Lower lobe of right lung (tissue), 2 donors: ENCODE data around the gene C5orf24. TPM values are rescaled to one million over a fixed set of nuclear protein-coding genes. Genes with fewer than 3 reads are reported as not detected.
A peak's percentile ranks its signal among the peaks of the same experiment; 100 is the strongest.

Experiments used
- ATAC-seq, 2 donors: fragments of 200-7000 bp; cut with Tn5 transposase; one replicate each; pipeline ENCODE4 v1.9.1; 2020 to 2022; ENCODE audit warnings: mild to moderate bottlenecking in 2 of 2, moderate library complexity in 2 of 2
- DNase-seq: peaks from one replicate; pipeline ENCODE4 v3.0.0-alpha.2; 2020
- H3K27ac ChIP-seq: fragments of 200-600 bp; one replicate; pipeline ENCODE4 v1.8.0; 2022
- H3K27me3 ChIP-seq: fragments of 200-600 bp; one replicate; pipeline ENCODE4 v1.8.0; 2022; ENCODE audit warnings: low read depth
- H3K36me3 ChIP-seq: fragments of 200-600 bp; one replicate; pipeline ENCODE4 v1.8.0; 2022; ENCODE audit warnings: mild to moderate bottlenecking
- H3K4me1 ChIP-seq: fragments of 200-600 bp; one replicate; pipeline ENCODE4 v1.8.0; 2022
- H3K4me3 ChIP-seq: fragments of 200-600 bp; one replicate; pipeline ENCODE4 v1.8.0; 2022; ENCODE audit warnings: mild to moderate bottlenecking
- H3K9me3 ChIP-seq: fragments of 200-600 bp; one replicate; pipeline ENCODE4 v1.8.0; 2022
- intact Hi-C: fragments of 100-400 bp; cut with DNase I; formaldehyde crosslinking; loops from one replicate; pipeline ENCODE4 v1.11.0; 2022
- total RNA-seq: library from RNA; stranded (reverse); fragmentation: NEBNext Ultra II Directional; extraction: Animal tissue kit (Norgen Biotek cat#: 25700); gene quantifications from one replicate; pipeline ENCODE4 v1.2.1, GENCODE V29; 2021
- TF ChIP-seq, protein P1 (sequence below): fragments of 200-600 bp; IDR thresholded peaks from one replicate; pipeline ENCODE4 v1.8.0; 2022; ENCODE audit warnings: antibody characterized with exemption, mild to moderate bottlenecking
- donor health status: DM: no; HTN: yes; CAD: no; lungs with severe emphysema.

Gene C5orf24
- total RNA-seq, 1 donor from 2014 or later = 47.9 TPM

DNA sequence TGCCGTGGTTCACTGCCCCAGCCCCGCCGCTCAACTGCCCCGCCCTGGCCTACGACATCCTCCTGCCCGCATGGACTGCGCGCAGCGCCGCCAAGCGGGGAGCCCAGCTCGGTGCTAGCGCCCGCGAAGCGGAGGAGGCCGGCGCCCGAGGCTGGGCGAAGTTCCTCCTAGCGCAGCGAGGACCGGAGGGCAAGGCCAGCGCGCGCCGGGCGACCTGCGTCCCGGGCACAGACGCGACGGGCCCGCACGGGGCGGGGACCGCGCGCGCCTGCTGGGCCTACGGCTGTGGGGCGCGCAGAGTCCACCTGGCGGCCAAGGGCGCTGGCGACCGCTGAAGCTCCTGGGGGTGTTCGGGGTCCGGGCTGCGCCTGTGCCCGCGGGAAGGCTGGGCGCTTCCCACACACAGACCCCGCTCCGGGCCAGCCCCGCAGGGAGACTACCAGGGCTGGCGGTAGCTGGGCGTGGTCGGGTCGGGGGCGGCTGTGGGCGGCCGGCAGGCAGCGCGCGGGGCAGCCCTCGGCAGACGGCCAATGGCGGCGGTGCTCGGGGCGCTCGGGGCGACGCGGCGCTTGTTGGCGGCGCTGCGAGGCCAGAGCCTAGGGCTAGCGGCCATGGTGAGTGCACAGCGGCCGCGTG is 59.0 kb downstream of the C5orf24 start, which contains the start of gene PCBD2:
TSS of gene PCBD2 (plus strand) at position 522 of the 636 bp plus-strand sequence. CDS start at position 531, 9 bp downstream.
- ATAC-seq = peak; percentile 96 to 98
- Histone ChIP-seq H3K4me1 (no peaks in the 10 kb centered on the region), H3K4me3 (peak within 1 kb of the TSS; percentile 69), H3K27me3 (no peaks in the 10 kb centered on the region), H3K9me3 (no peaks in the 10 kb centered on the region), H3K27ac (peak within 1 kb of the TSS; percentile 97), H3K36me3 (peaks cover 8% of the 10 kb centered on the region)
- intact Hi-C loops = no loop called here
- TF ChIP-seq, protein P1, sequence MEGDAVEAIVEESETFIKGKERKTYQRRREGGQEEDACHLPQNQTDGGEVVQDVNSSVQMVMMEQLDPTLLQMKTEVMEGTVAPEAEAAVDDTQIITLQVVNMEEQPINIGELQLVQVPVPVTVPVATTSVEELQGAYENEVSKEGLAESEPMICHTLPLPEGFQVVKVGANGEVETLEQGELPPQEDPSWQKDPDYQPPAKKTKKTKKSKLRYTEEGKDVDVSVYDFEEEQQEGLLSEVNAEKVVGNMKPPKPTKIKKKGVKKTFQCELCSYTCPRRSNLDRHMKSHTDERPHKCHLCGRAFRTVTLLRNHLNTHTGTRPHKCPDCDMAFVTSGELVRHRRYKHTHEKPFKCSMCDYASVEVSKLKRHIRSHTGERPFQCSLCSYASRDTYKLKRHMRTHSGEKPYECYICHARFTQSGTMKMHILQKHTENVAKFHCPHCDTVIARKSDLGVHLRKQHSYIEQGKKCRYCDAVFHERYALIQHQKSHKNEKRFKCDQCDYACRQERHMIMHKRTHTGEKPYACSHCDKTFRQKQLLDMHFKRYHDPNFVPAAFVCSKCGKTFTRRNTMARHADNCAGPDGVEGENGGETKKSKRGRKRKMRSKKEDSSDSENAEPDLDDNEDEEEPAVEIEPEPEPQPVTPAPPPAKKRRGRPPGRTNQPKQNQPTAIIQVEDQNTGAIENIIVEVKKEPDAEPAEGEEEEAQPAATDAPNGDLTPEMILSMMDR = peak; percentile 90
- DNase-seq = peak; percentile 96

DNA sequence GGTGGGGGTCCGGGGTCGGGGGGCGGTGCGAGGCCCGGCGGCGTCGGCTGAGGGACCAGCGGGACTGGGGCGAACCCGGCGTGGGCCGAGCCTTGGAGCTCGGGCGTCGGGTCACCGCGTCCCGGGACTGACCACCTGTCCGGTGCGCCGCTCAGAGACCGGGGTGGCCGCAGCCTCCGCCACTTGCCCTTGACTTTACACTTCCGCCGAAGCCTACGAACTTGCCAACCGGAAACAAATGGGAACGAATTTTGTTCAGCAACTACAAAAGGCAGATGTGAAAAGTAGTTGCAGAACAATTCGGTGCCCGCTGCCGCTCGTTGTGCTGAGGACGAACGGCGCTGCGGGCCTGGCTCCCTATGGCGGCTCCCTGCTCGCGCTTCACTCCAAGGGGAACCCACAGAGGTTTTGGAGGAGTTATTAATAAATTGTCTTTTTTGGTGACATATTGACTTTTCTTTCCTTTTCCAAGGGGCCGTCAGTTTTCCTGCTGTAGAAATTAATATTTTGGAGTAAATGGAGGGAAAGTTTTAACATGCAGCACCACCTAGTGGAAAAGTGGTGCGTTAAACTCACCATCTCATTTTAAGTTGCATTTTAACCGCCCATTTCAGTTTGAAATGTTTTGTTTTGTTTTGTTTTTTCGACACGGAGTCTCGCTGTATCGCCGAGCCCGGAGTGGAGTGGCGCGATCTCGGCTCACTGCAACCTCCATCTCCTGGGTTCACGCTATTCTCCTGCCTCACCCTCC is 59.7 kb downstream of the C5orf24 start:
- DNase-seq = no peak
- peak overlapping the region; percentile 97 for H3K27ac ChIP-seq
- H3K9me3 ChIP-seq = no peaks in the 10 kb centered on the region
- TF ChIP-seq, protein P1 = peak; percentile 80
- H3K36me3 ChIP-seq = peaks cover 3% of the 10 kb centered on the region
- H3K4me1 ChIP-seq = no peaks in the 10 kb centered on the region
- intact Hi-C loops = no loop called here
- H3K27me3 ChIP-seq = no peaks in the 10 kb centered on the region
- peak overlapping the region; percentile 69 for H3K4me3 ChIP-seq
- ATAC-seq = peak; percentile 37 to 71

- no peak for DNase-seq
Observed at GRCh38 chr5:134906811-134907210, 61.0 kb downstream of the C5orf24 start.

More at GRCh38 chr5:134906811-134907210, 61.0 kb downstream of the C5orf24 start:
- no peak overlapping the region for H3K4me3 ChIP-seq
- H3K36me3 ChIP-seq = peaks cover 14% of the 10 kb centered on the region
- H3K9me3 ChIP-seq = no peaks in the 10 kb centered on the region
- no peak for ATAC-seq
- TF ChIP-seq, protein P1 = no peak
- H3K27me3 ChIP-seq = no peaks in the 10 kb centered on the region
- intact Hi-C loops = no loop called here
- H3K27ac ChIP-seq = no peak overlapping the region
- H3K4me1 ChIP-seq = no peaks in the 10 kb centered on the region

Other genes starting within 250 kb of the C5orf24 start
- gene SAR1B, start 213.1 kb upstream of the C5orf24 start, total RNA-seq = 60.0 TPM
- gene SEC24A, start 197.2 kb upstream of the C5orf24 start, total RNA-seq = 22.0 TPM
- gene CAMLG, start 107.4 kb upstream of the C5orf24 start, total RNA-seq = 25.6 TPM
- 43.3 TPM for gene DDX46, start 87.2 kb upstream of the C5orf24 start, total RNA-seq
- 56.8 TPM for gene TXNDC15, start 28.4 kb downstream of the C5orf24 start, total RNA-seq
- gene PCBD2, start 59.2 kb downstream of the C5orf24 start, total RNA-seq = 13.1 TPM
- 0.68 TPM for gene CATSPER3, start 121.9 kb downstream of the C5orf24 start, total RNA-seq
- 0.47 TPM for gene PITX1, start 188.3 kb downstream of the C5orf24 start, total RNA-seq